NCI-H1436 treated with DMSO at 0.1 percent for 48 hours (cell line): ENCODE data around the gene FOXP4.
A peak's percentile ranks its signal among the peaks of the same experiment; 100 is the strongest.

Experiments used
- DNase-seq: peaks from one replicate; lab custom pipeline; 2025; lab: John Stamatoyannopoulos, UW

Gene FOXP4

DNA sequence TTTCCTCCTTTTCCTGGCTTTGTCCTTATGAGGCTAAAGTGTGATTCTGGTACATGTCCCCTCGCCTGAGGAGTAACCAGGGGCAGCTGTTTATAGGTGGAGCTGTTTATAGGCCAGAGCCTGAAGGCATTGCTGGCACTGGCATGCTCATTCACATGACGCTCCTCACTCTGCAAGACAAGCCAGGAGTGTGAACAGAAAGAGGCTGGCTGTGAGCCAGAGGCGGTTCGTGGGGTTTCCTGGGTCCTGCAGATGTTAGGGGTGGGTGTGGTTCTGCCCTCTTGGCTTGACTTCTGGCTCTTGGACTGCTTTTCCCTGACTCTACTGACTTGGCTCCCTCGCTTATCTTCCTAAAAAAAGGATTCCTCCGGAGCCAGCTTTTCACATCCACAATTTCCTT is 79.3 kb downstream of the FOXP4 start:
- no peak for DNase-seq

DNA sequence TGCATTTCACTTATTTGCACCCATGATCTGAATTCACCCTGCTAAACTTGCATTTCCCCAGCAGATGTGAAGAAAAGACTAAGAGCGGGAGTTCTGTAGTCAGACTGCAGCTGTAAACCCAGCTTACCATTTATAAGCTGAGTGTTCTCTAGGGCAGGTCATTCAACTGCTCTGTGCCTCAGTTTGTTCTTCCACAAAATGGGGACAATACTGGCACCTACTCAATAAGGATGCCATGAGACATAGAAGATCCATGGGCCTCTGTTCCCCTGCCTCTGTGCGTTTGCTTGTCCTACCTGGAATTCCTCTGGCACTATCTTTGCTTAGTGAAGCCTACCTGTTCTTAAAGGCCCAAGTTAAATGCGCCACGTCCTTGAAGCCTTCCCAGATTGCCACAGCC is 79.8 kb downstream of the FOXP4 start:
- no peak for DNase-seq

- DNase-seq: peak; percentile 66
These were observed 80.7 kb downstream of the FOXP4 start for GRCh38 chr6:41626917-41627316.

- DNase-seq: no peak
These were observed 82.9 kb downstream of the FOXP4 start for GRCh38 chr6:41629128-41629527.

- no peak for DNase-seq
These were observed 83.9 kb downstream of the FOXP4 start for GRCh38 chr6:41630069-41630468.

DNA sequence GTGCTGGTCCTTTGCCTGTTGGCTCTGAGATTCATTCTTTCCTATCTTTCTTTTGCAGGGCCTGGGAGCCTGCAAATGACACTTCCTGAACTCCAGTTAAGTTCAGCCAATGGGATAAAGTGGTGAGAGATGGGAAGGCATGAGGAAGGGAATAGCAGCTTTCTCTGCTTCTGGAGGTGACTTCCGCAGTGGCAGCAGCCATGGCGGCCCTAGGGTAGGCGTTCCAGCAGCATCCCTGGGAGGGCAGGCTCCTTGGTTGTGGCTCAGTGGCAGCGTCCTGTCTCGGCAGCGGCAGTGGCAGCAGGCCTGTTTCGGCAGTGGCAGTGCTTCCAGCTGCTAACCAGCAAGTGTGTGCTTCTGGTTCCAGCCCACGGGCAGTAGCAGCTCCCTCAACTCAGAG is 84.8 kb downstream of the FOXP4 start:
- no peak for DNase-seq

DNA sequence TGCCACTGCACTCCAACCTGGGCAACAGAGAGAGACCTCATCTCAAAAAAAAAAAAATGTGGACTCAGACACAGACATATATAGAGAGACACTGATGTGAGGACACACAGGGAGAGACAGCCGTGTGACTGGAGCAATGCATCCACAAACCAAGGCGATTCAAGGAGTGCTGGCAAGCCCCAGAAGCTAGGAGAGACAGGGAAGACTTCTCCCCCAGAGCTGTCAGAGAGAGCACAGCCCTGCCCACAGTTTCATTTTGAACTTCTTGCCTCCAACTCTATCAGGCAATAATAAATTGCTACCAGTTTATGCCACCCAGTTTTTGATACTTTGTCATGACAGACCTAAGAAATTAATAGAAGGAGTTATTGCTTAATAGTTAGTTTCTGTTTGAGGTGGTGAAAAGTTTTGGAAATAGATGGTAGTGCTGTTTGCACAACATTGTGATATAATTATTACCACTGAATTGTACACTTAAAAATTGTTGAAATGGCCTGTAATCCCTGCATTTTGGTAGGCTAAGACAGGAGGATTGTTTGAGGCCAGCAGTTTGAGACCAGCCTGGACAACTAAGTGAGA is 87.0 kb downstream of the FOXP4 start:
- DNase-seq: no peak

- no peak for DNase-seq
These were observed 88.5 kb downstream of the FOXP4 start for GRCh38 chr6:41634657-41635056.

DNA sequence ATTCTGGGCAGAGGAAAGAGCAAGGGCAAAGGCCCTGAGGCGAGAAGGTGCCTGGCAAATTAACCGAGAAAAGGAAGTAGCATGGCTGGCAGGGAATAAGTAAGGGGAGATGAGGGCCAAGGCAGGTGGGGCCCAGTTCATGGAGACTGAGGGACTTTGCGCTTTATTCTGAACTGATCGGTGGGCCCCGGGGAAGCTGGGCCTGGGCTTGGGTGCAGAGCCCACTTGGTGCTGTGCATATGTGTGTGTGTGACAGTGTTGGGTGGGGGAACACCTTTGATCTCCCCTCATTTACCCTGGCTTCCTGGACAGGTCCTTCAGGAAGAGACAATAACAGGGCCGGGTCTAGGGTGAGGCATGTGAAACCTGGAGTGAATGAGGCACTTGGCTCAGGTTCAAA is 89.2 kb downstream of the FOXP4 start:
- no peak for DNase-seq

DNA sequence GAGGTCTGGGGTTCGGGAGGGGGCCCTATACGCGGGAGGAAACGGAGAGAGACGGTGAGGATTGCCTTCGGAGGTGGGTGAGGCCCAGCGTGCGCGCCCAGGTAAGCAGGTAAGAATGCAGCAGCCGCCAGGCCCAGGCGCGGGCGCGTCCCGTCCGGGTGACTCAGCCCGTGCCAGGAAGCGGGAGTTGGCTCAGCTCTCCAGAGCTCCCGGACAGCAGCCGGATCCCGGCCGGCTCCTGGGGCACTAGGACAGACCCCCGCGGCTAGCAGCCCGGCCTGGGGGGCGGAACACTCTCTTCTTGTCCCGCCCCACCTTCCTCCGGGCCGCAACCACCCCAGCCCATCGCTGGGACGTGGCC is 90.6 kb downstream of the FOXP4 start:
- no peak for DNase-seq

GRCh38 chr6:41637194-41638001 is 91.2 kb downstream of the FOXP4 start:
- no peak for DNase-seq

- DNase-seq: no peak
These were observed 92.1 kb downstream of the FOXP4 start, which contains the start of gene MDFI for GRCh38 chr6:41638002-41638934. TSS of gene MDFI (plus strand) at chr6:41638468. CDS start at chr6:41638750, 282 bp downstream.

GRCh38 chr6:41638935-41639808 is 93.0 kb downstream of the FOXP4 start:
- DNase-seq: no peak

DNA sequence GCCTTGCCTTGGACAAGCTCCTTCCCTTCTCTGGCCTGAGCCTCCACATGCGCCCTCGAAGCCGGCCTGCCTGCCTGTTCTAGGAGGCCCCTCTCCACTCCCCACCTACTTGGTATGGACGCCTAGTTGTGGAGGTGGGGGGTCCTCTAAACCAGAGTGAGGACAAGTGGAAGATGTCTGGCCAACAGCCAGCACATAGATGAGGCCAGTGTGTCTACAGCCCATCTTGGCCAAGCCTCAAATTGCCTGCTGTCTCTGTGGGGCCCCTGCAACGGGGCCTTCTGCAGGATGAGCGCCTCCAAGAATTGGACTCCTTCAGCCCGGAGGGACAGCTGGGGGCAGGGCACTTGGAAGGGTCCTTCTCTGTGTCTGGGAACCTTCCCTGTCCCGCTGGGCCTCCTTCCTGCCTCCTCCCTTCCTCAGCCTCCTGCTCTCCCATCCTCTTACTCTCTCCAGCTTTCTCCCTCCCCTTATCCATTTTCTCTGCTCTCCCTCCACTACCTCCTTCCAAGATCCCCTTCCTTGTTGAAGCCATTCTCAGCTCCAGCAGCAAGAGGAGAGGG is 93.7 kb downstream of the FOXP4 start:
- no peak for DNase-seq

DNA sequence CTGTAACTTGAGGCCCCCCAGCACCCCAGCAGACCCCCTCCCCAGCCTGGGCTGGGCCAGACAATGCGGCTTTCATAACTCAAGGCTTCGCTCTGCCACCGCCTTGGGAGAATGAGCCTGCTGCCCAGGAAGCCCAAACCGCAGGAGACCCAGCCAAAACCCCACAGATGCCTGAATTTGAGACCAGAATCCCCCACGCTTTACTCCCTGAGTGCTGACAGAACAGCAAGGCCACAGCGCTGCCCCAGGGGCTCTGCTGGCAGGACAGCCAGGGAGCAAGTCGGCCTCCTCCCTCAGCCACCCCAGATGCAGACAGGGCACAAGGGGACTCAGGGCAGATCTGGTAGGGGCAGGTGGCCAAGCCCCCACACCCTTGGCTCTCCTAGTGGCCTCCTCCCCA is 94.2 kb downstream of the FOXP4 start:
- no peak for DNase-seq

DNA sequence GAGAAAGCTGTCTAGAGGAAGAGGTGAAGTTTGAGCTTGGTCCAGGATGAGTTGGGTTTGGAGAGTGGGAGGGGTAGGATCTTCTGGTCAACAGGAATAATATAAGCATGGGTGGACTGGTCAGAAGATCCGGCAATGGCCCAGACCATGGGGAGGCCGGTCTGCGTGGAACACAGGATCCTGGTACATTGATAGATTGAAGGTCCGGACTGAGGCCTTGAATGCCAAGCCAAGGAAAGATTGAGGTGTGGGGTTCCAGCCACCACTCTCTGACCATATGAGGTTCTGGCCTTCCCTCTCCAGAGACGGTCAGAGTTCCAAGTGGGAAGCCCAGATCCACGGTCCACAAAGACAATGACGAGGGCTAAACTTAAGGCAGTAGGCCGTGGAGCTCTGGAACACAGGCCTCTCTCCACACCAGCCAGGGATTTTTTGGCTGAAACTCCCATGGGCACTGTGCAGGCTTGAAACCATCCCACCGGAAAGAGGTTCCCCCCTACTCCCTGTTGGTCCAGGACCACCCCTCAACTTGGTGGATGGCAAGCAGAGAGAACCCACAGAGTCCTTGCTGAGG is 95.3 kb downstream of the FOXP4 start:
- DNase-seq: no peak

DNA sequence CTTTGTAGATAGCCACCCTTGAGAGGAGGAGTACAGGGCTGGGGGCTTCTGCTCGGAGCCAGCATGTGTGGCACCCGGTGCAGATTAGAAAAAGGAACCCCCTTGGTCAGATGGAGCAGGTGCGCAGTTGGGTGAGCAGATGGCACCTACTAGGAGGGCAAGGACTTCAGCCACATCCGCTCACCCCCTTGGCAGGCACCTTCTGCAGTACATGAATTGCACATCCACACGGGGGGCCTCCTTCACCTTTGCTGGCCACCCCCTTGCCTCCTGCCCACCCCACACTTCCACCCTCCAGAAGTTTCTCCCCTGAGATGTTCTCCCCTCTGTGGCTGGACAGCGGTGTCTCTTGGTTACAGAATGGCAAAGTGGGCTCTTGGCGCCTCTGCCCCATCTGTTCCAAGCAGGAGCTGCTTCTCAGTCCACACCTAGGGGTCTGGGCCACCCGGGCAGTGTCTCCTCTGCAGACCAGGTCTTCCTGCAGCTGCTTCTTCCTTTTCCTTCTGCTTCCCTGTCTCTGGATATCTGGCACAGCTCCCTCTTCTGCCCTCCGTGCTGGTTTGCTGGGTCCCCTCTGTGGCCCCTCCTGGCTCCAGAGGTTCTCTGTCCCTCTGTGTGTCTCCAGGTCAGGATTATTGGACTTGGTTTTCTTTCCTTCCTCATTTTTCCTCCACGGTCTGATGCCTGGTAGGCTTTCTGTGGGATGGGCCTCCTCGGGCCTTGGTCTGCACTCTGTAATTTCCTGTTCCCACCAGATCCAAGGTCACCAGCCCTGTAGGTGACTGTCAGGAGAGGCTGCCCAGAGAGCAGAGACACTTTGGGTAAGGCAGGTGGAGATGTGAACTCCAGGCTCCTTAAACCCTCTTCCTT is 96.1 kb downstream of the FOXP4 start:
- DNase-seq: no peak

DNA sequence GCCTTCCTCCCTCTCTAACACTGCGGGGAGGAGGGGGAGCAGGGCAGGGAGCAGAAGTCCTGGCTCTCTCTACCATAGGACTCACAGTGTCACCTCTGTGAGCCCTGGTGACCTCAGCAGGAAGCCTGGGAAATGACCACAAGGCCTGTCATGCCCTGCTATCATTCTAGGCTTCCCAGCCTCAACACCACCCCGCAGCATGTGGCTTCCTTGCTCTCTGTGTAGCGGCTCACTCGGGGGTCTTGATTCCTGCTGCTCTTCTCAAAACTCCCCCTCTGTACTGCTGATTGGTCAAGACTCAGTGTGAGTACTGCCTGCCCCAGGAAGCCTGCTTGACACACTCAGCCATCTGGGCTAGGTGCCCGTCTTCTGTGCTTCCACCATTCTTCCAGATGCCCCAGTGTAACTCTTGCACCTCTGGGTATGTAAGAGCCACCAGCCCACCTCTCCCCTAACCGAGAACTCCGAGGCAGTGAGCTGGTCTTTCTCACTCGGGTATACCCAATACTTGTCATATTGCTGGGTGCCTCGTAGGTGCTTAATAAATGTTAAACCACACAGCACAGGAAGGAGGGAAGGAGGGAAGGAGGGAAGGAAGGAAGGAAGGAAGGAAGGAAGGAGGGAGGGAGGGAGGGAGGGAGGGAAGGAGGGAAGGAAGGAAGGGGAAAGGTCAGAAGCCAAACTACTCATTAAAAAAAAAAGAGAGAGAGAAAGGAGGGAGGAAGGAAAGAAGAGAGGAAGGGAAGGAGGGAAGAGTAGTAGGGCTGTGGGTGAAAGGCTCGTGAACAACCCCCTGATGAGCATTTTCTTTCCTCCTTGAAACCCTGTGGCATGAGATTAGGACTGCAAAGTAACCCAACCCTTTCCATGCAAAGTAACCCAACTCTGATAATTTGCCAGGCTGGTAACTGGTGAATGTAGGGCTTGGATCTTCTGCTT is 97.0 kb downstream of the FOXP4 start:
- no peak for DNase-seq

DNA sequence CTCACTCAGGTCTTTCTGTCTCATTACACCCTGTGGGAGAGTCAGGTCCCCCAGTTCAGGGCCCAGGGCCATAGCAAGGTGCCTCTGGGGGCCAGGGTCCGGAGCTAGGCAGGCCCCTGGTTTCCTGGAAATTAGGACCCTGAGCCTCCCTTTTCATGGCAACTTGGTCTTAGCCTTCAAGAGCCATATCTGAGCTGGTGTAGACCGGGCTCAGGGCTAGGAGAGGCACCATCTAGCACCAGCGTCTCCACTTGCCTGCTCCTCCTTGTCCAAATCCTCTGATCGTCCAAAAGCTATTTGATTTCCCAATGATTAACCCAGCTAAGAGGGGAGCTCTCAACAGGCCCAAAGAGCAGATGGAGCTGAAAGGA is 97.7 kb downstream of the FOXP4 start:
- no peak for DNase-seq
